Activated CD8-positive, alpha-beta memory T cell treated with anti-CD3 and anti-CD28 coated beads, Interleukin-2, amount 50 U/mL, for 4 hours (primary cell): Measurements from ENCODE around the gene BCAR3.
"Not testable (repeated sequence)": the region's sequence is repeated elsewhere in the genome, so short reads cannot be mapped to it uniquely, and the experiment has no call there.

Source experiments
- DNase-seq: peaks from one replicate; pipeline ENCODE4 v3.0.0-alpha.2; 2020

BCAR3 gene

GRCh38 chr1:93687542-93687941, 5.9 kb upstream of the BCAR3 start:
- no peak for DNase-seq

- no peak for DNase-seq
Measured at GRCh38 chr1:93686504-93687250, 5.0 kb upstream of the BCAR3 start.

GRCh38 chr1:93685918-93686317, 4.3 kb upstream of the BCAR3 start:
- DNase-seq: no peak

GRCh38 chr1:93683234-93683633, 1.6 kb upstream of the BCAR3 start:
- no peak for DNase-seq

- DNase-seq: no peak
Measured at GRCh38 chr1:93681989-93682412, 364 bp upstream of the BCAR3 start.

- no peak for DNase-seq
Measured at GRCh38 chr1:93680420-93681100, 1.1 kb downstream of the BCAR3 start.

GRCh38 chr1:93680076-93680419, 1.6 kb downstream of the BCAR3 start:
- no peak for DNase-seq

- DNase-seq: no peak
Measured at GRCh38 chr1:93679546-93679945, 2.1 kb downstream of the BCAR3 start.

GRCh38 chr1:93678946-93679480, 2.6 kb downstream of the BCAR3 start:
- no peak for DNase-seq

GRCh38 chr1:93678491-93678890, 3.1 kb downstream of the BCAR3 start:
- no peak for DNase-seq

- no peak for DNase-seq
Measured at GRCh38 chr1:93677729-93678128, 3.9 kb downstream of the BCAR3 start.

GRCh38 chr1:93676427-93676826, 5.2 kb downstream of the BCAR3 start:
- no peak for DNase-seq

GRCh38 chr1:93675931-93676330, 5.7 kb downstream of the BCAR3 start:
- no peak for DNase-seq

GRCh38 chr1:93675271-93675670, 6.4 kb downstream of the BCAR3 start:
- DNase-seq: no peak

GRCh38 chr1:93674071-93674470, 7.6 kb downstream of the BCAR3 start:
- not testable (repeated sequence) for DNase-seq

- no peak for DNase-seq
Measured at GRCh38 chr1:93673163-93673829, 8.3 kb downstream of the BCAR3 start.

- DNase-seq: no peak
Measured at GRCh38 chr1:93672477-93673162, 9.0 kb downstream of the BCAR3 start.

- DNase-seq: no peak
Measured at GRCh38 chr1:93672069-93672468, 9.6 kb downstream of the BCAR3 start.

- no peak for DNase-seq
Measured at GRCh38 chr1:93671099-93671621, 10.5 kb downstream of the BCAR3 start.

- DNase-seq: no peak
Measured at GRCh38 chr1:93670141-93670540, 11.5 kb downstream of the BCAR3 start.

- DNase-seq: no peak
Measured at GRCh38 chr1:93669369-93669768, 12.3 kb downstream of the BCAR3 start.

GRCh38 chr1:93668951-93669350, 12.7 kb downstream of the BCAR3 start:
- no peak for DNase-seq

GRCh38 chr1:93668121-93668520, 13.5 kb downstream of the BCAR3 start:
- DNase-seq: no peak
